ENCODE measurements around the gene PAX3. TPM values are rescaled to one million over a fixed set of nuclear protein-coding genes. Genes with fewer than 3 reads are reported as not detected.

Gene PAX3
- total and polyA plus RNA-seq, 9 of the 15 experiments (the other 6 are each of a cell fraction or from before 2014, with no cell fraction given) = not detected

GRCh38 chr2:222240676-222241049, 58.1 kb downstream of the PAX3 start (continued):
- TF ChIP-seq RFX1 (IDR thresholded peaks at IDR 0.05) (no peak), TSC22D4 (tag; IDR thresholded peaks at IDR 0.05) (no peak), SNRNP70 (optimal IDR thresholded peaks at IDR 0.05; ENCODE audit: low read depth, low read length) (no peak), GTF2E2 (tag; IDR thresholded peaks at IDR 0.05) (no peak)

- H3K4me3 ChIP-seq = no peak overlapping the region
- no peaks in the 10 kb centered on the region for H3K79me2 ChIP-seq (ENCODE audit: control insufficient read depth, insufficient read depth, low read length)
- DNase-seq (ENCODE audit: extremely low read depth in 1 of 4, low spot score in 3 of 4) (no peak), ATAC-seq (no peak), FAIRE-seq (no peak)
- no peaks in the 10 kb centered on the region for H4K20me1 ChIP-seq (replicated peaks; ENCODE audit: control insufficient read depth, insufficient read depth, low read length)
- in situ Hi-C loops (cut with MboI) = no loop called here
- no peaks in the 10 kb centered on the region for H3K4me1 ChIP-seq (replicated peaks in 1 of 2; ENCODE audit: control insufficient read depth in 2 of 2, insufficient read depth in 2 of 2, low read length in 2 of 2)
- H3K27me3 ChIP-seq (ENCODE audit: control insufficient read depth in 2 of 2, insufficient read depth in 2 of 2, low read length in 2 of 2) = no peaks in the 10 kb centered on the region
- no peak overlapping the region for H3K4me2 ChIP-seq (ENCODE audit: insufficient read depth, low read length)
- ChIA-PET POLR2A (interaction anchor here (0.6 kb wide), 1 partner anchor 169 kb away, joined by 3 read pairs; no protein-coding TSS in a partner anchor), CTCF (ENCODE audit: low intra/inter-chr PET ratio) (no interaction called here)
- H3K9ac ChIP-seq (ENCODE audit: insufficient read depth in 1 of 2, low read depth in 2 of 2, low read length in 2 of 2) = no peak overlapping the region
- BruUV-seq (replicated peaks) = no TSS peak
- no peaks in the 10 kb centered on the region for H3K36me3 ChIP-seq (ENCODE audit: control insufficient read depth, insufficient read depth, low read length)
- TF ChIP-seq NR4A1 (CRISPR knock-in tag; IDR thresholded peaks at IDR 0.05) (no peak), NR4A1 (tag; IDR thresholded peaks at IDR 0.05) (no peak)
- no peak overlapping the region for H3K27ac ChIP-seq (ENCODE audit: extremely low read depth, low read depth, low read length)
- H3K9me3 ChIP-seq (replicated peaks; ENCODE audit: control insufficient read depth, insufficient read depth, low read depth, low read length) = no peaks in the 10 kb centered on the region
- WGBS (ENCODE audit: insufficient coverage, low coverage, missing lambda C conversion rate) = 0% methylated on average over 15 of the region's 15 CpGs
- intact Hi-C loops (cut with micrococcal nuclease) = no loop called here
- no peaks in the 10 kb centered on the region for H3K9me1 ChIP-seq (ENCODE audit: control insufficient read depth, insufficient read depth, low read length)
- no peak overlapping the region for H2AFZ ChIP-seq (ENCODE audit: low read depth, low read length)
Observed at GRCh38 chr2:222239945-222240675, 58.7 kb downstream of the PAX3 start.
